ENCODE measurements around the gene TACR2. TPM values are rescaled to one million over a fixed set of nuclear protein-coding genes. Genes with fewer than 3 reads are reported as not detected.
A peak's percentile ranks its signal among the peaks of the same experiment; 100 is the strongest.

The TACR2 gene
- total and polyA plus RNA-seq, 2 of the 13 experiments (the other 11 are each of a cell fraction or from before 2014, with no cell fraction given): 0.04 TPM; not detected in 1

DNA sequence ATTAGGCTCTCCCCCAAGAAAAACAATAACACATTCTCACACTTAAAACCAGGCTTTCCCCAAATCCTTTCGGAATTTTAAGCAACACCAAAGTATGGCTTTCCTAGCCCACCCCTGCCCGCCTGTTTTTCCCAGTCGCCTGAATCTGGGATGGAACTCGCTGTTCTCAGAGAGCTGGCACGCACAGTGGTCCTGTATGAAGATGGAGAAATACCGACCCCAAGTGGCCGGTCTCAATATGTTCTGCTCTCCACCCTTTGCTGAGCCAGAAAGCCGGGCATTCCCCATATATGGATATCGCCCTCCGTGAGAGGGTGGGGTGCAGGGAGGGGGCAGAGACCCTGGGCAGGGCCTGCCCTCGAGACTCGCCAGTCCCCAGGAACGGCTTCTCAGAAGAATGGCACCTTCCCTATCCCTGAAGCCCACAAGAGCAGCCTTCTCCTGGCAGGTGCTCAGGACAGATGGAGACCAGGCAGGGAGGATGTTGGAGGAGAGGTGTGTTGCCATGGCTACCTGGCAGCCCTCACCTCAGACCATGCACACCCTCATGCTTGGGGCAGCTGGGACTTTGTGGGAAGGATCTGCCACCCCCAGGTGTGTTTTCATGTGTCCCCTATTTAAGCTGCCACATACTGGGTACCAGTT, 3.4 kb downstream of the TACR2 start (continued):
- no peak for TF ChIP-seq ZFP41 (CRISPR knock-in tag; IDR thresholded peaks at IDR 0.05; ENCODE audit: borderline replicate concordance)
- no peak for TF ChIP-seq ZNF331 (CRISPR knock-in tag; IDR thresholded peaks at IDR 0.05)
- TF ChIP-seq XRCC5 (optimal IDR thresholded peaks at IDR 0.05; ENCODE audit: low read length): peak; percentile 74

DNA sequence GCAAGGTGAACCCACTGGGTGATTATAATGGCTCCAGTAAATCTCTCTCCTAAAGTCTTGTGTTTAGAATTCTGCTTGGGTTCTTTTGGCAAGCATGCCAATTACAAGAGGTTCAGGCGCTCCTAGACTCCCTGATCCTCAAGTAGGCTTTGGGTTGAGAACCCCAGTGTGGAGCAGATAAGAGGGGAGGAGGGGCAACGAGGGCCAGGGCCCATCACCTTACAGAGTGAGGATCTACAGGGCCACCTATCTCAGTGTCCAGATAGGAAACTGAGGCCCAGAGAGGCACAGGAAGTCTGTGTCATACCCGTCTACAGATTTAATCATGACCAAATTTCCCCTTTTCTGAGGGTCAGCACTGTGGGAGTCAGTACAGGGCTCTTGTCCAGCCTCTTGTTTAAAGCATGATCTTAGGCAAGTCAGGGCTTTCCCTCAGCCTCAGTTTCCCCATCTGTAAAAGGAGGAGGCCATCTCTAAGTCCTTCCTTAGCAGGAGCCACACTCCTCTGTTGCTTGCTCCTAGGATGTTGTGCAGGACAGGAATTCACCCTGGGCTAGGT, 4.4 kb downstream of the TACR2 start:
- POLR2A ChIA-PET: no interaction called here
- no peaks in the 10 kb centered on the region for H3K27me3 ChIP-seq (ENCODE audit: control insufficient read depth in 1 of 2, insufficient read depth in 2 of 2, low read length in 2 of 2)
- peaks cover 24% of the 10 kb centered on the region for H3K4me1 ChIP-seq (ENCODE audit: insufficient read depth, low read length)
- in situ Hi-C loops (cut with HindIII; ENCODE audit: extremely low pct_ligation_motif_present, low pct_unique_long_range_greater_than_20kb): no loop called here
- no peaks in the 10 kb centered on the region for H3K36me3 ChIP-seq (replicated peaks in 1 of 2; ENCODE audit: control insufficient read depth in 1 of 2, insufficient read depth in 2 of 2, low read length in 2 of 2)
- FAIRE-seq (no peak), ATAC-seq (no peak), DNase-seq (ENCODE audit: low spot score) (no peak)
- H3K4me3 ChIP-seq (replicated peaks in 1 of 3; ENCODE audit: insufficient read depth in 1 of 3, low read depth in 2 of 3, low read length in 3 of 3): no peak overlapping the region
- H3K27ac ChIP-seq (ENCODE audit: extremely low read length, insufficient read depth, low read length): no peak overlapping the region
- H4K20me1 ChIP-seq (ENCODE audit: insufficient read depth, low read length): no peaks in the 10 kb centered on the region
- CTCF ChIA-PET (ENCODE audit: low intra/inter-chr PET ratio, low total read pairs): no interaction called here
- no peak overlapping the region for H3K4me2 ChIP-seq (ENCODE audit: low read depth, low read length)
- H3K79me2 ChIP-seq (ENCODE audit: insufficient read depth, low read length): no peaks in the 10 kb centered on the region
- no peaks in the 10 kb centered on the region for H3K9me3 ChIP-seq (ENCODE audit: low read length)
- BruUV-seq (replicated peaks): no TSS peak
- WGBS (ENCODE audit: low lambda C conversion rate): 39% methylated on average over 3 of the region's 3 CpGs
- no peak overlapping the region for H3K9ac ChIP-seq (ENCODE audit: insufficient read depth, low read depth, low read length)
- intact Hi-C loops (cut with micrococcal nuclease; ENCODE audit: unreplicated experiment): no loop called here
- H2AFZ ChIP-seq (ENCODE audit: low read length): no peak overlapping the region
- TF ChIP-seq SNAPC2 (CRISPR knock-in tag; IDR thresholded peaks at IDR 0.05): no peak
- no peak for TF ChIP-seq NFKB2 (CRISPR knock-in tag; IDR thresholded peaks at IDR 0.05; ENCODE audit: borderline replicate concordance)
- TF ChIP-seq, protein P1, sequence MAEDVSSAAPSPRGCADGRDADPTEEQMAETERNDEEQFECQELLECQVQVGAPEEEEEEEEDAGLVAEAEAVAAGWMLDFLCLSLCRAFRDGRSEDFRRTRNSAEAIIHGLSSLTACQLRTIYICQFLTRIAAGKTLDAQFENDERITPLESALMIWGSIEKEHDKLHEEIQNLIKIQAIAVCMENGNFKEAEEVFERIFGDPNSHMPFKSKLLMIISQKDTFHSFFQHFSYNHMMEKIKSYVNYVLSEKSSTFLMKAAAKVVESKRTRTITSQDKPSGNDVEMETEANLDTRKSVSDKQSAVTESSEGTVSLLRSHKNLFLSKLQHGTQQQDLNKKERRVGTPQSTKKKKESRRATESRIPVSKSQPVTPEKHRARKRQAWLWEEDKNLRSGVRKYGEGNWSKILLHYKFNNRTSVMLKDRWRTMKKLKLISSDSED (CRISPR knock-in tag; IDR thresholded peaks at IDR 0.05): no peak
- TF ChIP-seq, protein P2, sequence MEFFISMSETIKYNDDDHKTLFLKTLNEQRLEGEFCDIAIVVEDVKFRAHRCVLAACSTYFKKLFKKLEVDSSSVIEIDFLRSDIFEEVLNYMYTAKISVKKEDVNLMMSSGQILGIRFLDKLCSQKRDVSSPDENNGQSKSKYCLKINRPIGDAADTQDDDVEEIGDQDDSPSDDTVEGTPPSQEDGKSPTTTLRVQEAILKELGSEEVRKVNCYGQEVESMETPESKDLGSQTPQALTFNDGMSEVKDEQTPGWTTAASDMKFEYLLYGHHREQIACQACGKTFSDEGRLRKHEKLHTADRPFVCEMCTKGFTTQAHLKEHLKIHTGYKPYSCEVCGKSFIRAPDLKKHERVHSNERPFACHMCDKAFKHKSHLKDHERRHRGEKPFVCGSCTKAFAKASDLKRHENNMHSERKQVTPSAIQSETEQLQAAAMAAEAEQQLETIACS (CRISPR knock-in tag; IDR thresholded peaks at IDR 0.05): no peak
- TF ChIP-seq FIP1L1 (IDR thresholded peaks at IDR 0.05; ENCODE audit: borderline replicate concordance, insufficient read depth, low read depth, low read length): no peak
- TF ChIP-seq, protein P3, sequence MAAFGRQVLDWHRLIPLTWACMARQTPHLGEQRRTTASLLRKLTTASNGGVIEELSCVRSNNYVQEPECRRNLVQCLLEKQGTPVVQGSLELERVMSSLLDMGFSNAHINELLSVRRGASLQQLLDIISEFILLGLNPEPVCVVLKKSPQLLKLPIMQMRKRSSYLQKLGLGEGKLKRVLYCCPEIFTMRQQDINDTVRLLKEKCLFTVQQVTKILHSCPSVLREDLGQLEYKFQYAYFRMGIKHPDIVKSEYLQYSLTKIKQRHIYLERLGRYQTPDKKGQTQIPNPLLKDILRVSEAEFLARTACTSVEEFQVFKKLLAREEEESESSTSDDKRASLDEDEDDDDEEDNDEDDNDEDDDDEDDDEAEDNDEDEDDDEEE (CRISPR knock-in tag; IDR thresholded peaks at IDR 0.05): no peak
- TF ChIP-seq, protein P4, sequence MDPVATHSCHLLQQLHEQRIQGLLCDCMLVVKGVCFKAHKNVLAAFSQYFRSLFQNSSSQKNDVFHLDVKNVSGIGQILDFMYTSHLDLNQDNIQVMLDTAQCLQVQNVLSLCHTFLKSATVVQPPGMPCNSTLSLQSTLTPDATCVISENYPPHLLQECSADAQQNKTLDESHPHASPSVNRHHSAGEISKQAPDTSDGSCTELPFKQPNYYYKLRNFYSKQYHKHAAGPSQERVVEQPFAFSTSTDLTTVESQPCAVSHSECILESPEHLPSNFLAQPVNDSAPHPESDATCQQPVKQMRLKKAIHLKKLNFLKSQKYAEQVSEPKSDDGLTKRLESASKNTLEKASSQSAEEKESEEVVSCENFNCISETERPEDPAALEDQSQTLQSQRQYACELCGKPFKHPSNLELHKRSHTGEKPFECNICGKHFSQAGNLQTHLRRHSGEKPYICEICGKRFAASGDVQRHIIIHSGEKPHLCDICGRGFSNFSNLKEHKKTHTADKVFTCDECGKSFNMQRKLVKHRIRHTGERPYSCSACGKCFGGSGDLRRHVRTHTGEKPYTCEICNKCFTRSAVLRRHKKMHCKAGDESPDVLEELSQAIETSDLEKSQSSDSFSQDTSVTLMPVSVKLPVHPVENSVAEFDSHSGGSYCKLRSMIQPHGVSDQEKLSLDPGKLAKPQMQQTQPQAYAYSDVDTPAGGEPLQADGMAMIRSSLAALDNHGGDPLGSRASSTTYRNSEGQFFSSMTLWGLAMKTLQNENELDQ (CRISPR knock-in tag; IDR thresholded peaks at IDR 0.05; ENCODE audit: borderline replicate concordance): no peak
- TF ChIP-seq AKAP8 (CRISPR knock-in tag; IDR thresholded peaks at IDR 0.05): no peak

All from HepG2 (cell line).